ENCODE measurements around the gene PLXNA1. TPM values are rescaled to one million over a fixed set of nuclear protein-coding genes. Genes with fewer than 3 reads are reported as not detected.

The PLXNA1 gene
- total RNA-seq, 1 experiment from 2014 or later: 30.3 TPM

DNA sequence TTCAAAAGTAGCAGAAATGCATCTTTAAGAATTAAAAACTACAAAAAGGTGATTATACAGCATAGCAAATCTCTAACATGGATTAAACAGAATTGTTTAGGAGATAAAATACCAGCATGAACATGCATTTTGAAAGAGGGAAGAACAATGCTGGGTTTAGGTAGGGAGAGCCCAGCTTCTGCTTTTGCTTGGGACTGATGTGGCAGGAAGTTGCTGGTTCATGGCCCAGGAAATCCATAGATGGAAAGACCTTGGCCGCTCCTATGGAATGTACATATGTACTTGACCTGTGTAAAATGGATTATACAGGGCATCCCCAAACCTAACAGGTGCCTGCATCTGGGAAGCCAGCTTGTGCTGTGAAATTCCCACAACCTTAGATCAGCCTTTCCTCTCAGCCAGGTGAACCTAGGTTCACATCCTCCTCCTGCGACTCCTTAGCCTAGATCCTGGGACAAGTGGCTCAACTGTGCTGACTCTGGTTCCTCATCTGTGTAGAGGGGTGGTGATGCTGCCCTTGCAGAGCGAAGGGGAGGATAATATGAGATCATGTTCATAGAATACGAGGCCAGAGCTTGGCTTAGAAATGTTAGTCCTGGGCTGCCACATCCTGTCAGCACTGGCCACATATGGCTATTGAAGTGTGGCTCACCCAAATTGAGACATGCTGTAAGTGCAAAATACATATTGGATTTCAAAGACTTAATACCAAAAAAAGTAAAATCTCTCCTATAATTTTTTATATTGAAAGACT lies 47.0 kb upstream of the PLXNA1 start:
- no TSS peak for BruUV-seq (replicated peaks)
- no peak overlapping the region for H3K4me3 ChIP-seq (replicated peaks in 1 of 2; ENCODE audit: low read depth in 1 of 2, low read length in 2 of 2)
- no peak overlapping the region for H2AFZ ChIP-seq (ENCODE audit: low read depth, low read length, poor library complexity, severe bottlenecking)
- no peak overlapping the region for H3K27ac ChIP-seq (ENCODE audit: low read depth, low read length)
- TF ChIP-seq CEBPB (IDR thresholded peaks at IDR 0.05; ENCODE audit: low read depth) (no peak), SIN3A (IDR thresholded peaks at IDR 0.05; ENCODE audit: low read depth) (no peak), SRF (IDR thresholded peaks at IDR 0.05; ENCODE audit: low read depth) (no peak), RAD21 (IDR thresholded peaks at IDR 0.05; ENCODE audit: low read depth) (no peak), JUND (IDR thresholded peaks at IDR 0.05) (no peak), POLR2A (IDR thresholded peaks at IDR 0.05; ENCODE audit: borderline replicate concordance, extremely low read depth, insufficient read depth, insufficient read length) (no peak), POLR2AphosphoS5 (IDR thresholded peaks at IDR 0.05; ENCODE audit: low read depth, low read length) (no peak), EZH2 (IDR thresholded peaks at IDR 0.05) (no peak), ZNF274 (IDR thresholded peaks at IDR 0.05; ENCODE audit: low read depth, low read length) (no peak), FOSL1 (IDR thresholded peaks at IDR 0.05; ENCODE audit: low read depth) (no peak), CBX3 (IDR thresholded peaks at IDR 0.05; ENCODE audit: low read depth) (no peak), ZFX (IDR thresholded peaks at IDR 0.05) (no peak), ELF1 (IDR thresholded peaks at IDR 0.05; ENCODE audit: borderline replicate concordance, low read depth) (no peak), EGR1 (IDR thresholded peaks at IDR 0.05; ENCODE audit: low read depth) (no peak)
- TF ChIP-seq, protein P1, sequence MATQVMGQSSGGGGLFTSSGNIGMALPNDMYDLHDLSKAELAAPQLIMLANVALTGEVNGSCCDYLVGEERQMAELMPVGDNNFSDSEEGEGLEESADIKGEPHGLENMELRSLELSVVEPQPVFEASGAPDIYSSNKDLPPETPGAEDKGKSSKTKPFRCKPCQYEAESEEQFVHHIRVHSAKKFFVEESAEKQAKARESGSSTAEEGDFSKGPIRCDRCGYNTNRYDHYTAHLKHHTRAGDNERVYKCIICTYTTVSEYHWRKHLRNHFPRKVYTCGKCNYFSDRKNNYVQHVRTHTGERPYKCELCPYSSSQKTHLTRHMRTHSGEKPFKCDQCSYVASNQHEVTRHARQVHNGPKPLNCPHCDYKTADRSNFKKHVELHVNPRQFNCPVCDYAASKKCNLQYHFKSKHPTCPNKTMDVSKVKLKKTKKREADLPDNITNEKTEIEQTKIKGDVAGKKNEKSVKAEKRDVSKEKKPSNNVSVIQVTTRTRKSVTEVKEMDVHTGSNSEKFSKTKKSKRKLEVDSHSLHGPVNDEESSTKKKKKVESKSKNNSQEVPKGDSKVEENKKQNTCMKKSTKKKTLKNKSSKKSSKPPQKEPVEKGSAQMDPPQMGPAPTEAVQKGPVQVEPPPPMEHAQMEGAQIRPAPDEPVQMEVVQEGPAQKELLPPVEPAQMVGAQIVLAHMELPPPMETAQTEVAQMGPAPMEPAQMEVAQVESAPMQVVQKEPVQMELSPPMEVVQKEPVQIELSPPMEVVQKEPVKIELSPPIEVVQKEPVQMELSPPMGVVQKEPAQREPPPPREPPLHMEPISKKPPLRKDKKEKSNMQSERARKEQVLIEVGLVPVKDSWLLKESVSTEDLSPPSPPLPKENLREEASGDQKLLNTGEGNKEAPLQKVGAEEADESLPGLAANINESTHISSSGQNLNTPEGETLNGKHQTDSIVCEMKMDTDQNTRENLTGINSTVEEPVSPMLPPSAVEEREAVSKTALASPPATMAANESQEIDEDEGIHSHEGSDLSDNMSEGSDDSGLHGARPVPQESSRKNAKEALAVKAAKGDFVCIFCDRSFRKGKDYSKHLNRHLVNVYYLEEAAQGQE (IDR thresholded peaks at IDR 0.05; ENCODE audit: low read depth): no peak
- TF ChIP-seq, protein P2, sequence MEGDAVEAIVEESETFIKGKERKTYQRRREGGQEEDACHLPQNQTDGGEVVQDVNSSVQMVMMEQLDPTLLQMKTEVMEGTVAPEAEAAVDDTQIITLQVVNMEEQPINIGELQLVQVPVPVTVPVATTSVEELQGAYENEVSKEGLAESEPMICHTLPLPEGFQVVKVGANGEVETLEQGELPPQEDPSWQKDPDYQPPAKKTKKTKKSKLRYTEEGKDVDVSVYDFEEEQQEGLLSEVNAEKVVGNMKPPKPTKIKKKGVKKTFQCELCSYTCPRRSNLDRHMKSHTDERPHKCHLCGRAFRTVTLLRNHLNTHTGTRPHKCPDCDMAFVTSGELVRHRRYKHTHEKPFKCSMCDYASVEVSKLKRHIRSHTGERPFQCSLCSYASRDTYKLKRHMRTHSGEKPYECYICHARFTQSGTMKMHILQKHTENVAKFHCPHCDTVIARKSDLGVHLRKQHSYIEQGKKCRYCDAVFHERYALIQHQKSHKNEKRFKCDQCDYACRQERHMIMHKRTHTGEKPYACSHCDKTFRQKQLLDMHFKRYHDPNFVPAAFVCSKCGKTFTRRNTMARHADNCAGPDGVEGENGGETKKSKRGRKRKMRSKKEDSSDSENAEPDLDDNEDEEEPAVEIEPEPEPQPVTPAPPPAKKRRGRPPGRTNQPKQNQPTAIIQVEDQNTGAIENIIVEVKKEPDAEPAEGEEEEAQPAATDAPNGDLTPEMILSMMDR (IDR thresholded peaks at IDR 0.05 in 2 of 3, conservative IDR thresholded peaks at IDR 0.05 in 1 of 3; ENCODE audit: borderline replicate concordance in 1 of 3, insufficient read depth in 1 of 3, low read depth in 2 of 3, low read length in 2 of 3): no peak
- TF ChIP-seq, protein P3, sequence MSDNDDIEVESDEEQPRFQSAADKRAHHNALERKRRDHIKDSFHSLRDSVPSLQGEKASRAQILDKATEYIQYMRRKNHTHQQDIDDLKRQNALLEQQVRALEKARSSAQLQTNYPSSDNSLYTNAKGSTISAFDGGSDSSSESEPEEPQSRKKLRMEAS (IDR thresholded peaks at IDR 0.05): no peak
- TF ChIP-seq, protein P4, sequence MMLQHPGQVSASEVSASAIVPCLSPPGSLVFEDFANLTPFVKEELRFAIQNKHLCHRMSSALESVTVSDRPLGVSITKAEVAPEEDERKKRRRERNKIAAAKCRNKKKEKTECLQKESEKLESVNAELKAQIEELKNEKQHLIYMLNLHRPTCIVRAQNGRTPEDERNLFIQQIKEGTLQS (IDR thresholded peaks at IDR 0.05): no peak
- no peaks in the 10 kb centered on the region for H3K9me2 ChIP-seq (ENCODE audit: insufficient read depth)
- no peaks in the 10 kb centered on the region for H3K27me3 ChIP-seq (ENCODE audit: insufficient read depth, low read length)
- intact Hi-C loops (cut with micrococcal nuclease): no loop called here
- H4K20me1 ChIP-seq (ENCODE audit: insufficient read depth): no peaks in the 10 kb centered on the region
- no peaks in the 10 kb centered on the region for H3K79me2 ChIP-seq (ENCODE audit: insufficient read depth, low read length)
- no peak for DNase-seq (ENCODE audit: low read depth, low spot score)
- ATAC-seq: no peak
- H3K9ac ChIP-seq (ENCODE audit: low read length): no peak overlapping the region
- H3K4me2 ChIP-seq (ENCODE audit: low read length): no peak overlapping the region
- H3K9me3 ChIP-seq (ENCODE audit: control insufficient read depth in 1 of 2, insufficient read depth in 1 of 2, low read depth in 1 of 2, low read length in 2 of 2): no peaks in the 10 kb centered on the region
- H3K36me3 ChIP-seq (ENCODE audit: control insufficient read depth in 1 of 2, insufficient read depth in 2 of 2, low read length in 2 of 2): no peaks in the 10 kb centered on the region
- RAD21 ChIA-PET (ENCODE audit: low non-redundant PET in 1 of 2, low total read pairs in 2 of 2, uncharacterized antibody in 2 of 2, unreplicated experiment in 2 of 2): no interaction called here
- CTCF ChIA-PET: no interaction called here
- POLR2A ChIA-PET: no interaction called here
- no peaks in the 10 kb centered on the region for H3K4me1 ChIP-seq (ENCODE audit: control insufficient read depth in 1 of 2, insufficient read depth in 2 of 2, low read length in 2 of 2)
